Measurements from ENCODE around the gene SHANK1.

Gene SHANK1

DNA sequence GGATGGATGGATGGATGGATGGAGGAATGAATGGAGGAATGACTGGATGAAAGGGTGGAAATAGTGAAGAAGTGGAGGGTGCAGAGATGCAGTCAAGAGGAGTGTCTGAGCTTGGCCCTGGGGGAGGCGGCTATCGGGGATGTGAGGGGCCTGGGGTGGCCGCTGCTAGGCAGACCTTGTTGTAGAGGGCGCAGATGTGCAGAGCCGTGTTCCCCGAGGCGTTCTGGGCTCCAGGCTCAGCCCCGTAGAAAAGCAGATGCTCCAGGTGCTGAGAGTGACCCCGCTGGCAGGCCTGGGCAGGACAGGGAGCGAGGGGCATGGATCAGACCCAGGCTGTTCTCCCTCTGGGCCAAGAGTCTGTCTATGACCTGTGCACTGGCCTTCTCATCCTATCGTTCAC lies 8.4 kb downstream of the SHANK1 start:
- no peak for DNase-seq

DNA sequence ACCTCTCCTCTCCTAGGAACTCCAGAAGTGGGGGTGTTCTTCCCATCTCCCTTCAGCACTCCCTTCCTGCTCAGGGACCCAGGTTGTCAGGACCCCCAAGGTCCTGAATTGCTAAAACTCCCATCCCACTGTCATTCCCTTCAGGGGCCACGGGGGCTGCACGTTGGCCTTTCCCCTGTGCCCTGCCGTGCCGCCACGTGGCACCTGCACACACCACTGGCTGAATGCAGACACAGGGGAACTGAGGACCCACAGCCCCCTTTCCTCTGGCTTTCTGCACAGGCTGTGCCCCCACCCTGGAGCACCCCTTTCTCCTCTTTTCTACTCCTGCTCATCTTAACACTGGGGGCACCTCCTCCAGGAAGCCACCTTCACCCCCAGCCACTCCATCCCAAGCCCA lies 9.0 kb downstream of the SHANK1 start:
- no peak for DNase-seq

DNA sequence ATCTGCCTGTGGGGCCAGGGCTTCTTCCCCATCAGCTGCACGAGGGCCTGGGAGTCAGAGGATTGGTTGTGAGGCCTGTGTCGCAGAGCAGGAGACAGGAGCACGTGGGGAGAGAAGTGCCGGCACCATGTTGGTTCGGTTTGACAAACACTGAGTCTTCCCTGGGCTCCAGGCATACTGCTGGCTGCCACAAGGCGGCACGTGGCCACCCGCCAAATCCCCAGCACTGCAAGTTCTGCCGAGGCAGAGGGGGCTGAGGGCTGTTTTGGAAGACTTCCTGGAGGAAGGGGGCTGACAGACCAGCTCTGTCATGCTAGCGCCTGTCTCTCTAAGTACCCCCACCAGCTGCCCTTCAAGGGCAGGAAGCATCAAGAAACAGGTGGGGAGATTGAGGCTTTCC lies 9.5 kb downstream of the SHANK1 start:
- no peak for DNase-seq

DNA sequence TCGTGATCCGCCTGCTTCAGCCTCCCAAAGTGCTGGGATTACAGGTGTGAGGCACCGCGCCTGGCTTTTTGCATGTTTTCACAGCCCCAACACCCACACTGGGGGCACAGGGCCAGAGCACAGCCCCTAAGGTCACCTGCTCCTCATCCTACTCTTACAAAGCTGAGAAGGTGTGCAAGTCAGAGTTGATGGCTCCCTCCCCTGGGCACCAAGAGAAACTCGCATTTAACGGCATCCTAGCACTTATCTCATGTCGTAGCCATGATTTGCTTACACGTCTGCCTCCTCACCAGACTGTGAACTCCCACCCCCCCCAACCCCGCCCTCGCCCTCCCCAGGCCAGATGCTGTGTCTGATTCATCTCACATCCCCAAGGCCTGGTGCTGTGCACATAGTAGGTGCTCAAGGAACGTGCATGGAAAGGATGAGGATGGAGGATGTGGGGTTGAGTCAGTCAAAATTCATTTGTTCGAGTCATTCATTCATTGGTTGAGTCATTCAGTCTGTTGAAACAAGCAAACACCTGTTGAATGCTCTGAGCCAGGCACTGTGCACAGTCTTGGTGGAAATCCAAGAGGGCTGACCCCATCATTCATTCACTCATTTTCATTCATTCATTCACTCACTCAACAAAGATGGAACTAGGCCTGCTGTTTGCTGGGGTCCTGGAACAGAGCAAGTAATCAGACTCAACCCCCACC lies 11.3 kb downstream of the SHANK1 start:
- DNase-seq = no peak

DNA sequence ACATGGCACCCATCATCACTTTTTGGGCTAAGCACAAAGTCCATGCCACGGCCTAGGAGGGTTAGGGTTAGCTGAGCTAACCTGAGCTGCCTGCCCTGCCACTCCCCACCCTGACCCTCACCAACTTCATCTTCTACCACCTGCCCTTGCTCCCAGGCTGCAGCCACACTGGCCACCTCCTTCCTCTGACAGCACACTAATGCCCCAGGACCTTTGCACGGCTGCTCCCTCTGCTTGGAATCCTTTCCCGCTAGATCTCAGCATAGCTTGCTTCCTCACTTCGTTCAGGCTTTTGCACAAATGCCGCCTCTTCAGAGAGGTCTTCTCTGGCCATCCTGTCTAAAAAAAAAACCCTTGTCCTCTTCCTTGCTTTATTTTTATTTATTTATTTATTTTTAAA lies 13.2 kb downstream of the SHANK1 start:
- DNase-seq = no peak

DNA sequence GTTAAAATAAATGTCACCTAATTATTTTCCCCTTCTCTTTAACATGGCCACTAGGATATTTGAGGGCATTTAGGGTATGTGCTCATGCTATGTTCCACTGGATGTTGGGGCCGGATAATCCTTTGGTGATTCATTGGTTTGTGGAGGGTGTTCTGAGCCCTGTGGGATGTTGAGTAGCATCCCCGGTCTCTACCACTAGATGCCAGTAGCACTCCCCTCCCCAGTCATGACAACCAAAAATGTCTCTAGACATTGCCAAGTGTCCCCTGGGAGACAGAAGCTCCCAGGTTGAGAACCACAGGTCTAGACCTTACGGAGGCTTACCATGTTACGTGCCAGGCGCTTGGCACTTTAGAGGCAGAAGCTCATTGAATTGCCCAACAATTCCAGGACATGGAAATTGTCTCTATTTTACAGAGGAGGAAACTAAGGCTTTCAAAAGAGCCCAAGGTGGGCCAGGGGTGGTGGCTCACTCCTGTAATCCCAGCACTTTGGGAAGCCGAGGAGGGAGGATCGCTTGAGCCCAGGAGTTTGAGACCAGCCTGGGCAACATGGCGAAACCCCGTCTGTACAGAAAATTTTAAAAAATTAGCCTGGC lies 14.1 kb downstream of the SHANK1 start:
- DNase-seq = peak; percentile 14

DNA sequence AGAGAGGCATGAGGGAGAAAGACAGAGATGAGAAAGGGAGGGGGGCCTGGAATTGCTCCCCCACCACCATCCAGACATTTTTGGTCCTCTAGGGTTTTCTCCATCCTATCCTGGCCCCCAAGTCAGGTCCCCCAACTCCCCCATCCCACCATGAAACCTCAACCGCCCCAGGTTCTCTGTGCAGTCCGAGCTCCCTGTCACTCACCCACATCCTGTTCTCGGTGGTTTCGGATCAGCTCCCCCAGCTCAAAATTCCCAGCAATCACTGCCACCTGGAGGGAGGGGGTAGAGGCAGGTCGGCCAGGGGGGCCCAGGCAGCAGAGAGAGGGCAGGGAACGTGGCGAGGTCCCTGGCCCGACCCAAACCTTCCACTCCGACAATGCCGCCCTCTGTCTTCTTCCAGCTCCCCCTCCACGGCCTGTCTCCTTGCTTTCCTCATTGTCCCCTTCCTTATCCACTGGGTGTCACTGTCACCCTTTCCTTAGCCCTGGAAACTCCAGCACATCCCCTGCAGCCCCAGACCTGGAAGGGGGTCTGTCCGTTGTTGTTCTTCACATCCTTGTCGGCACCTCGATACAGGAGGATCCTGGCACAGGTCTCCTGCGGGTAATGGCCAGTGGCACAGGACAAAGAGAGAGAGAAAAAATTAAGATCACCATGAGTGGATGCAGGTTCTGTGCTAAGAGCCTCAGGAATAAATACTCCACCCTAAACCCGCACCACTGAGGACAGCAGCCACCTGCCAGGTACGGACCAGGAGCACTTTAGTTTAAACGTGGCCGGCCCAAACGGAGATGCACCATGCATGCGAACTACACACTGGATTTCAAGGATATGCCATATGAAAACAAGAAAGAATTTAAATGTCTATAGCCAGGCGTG lies 15.4 kb downstream of the SHANK1 start:
- no peak for DNase-seq

DNA sequence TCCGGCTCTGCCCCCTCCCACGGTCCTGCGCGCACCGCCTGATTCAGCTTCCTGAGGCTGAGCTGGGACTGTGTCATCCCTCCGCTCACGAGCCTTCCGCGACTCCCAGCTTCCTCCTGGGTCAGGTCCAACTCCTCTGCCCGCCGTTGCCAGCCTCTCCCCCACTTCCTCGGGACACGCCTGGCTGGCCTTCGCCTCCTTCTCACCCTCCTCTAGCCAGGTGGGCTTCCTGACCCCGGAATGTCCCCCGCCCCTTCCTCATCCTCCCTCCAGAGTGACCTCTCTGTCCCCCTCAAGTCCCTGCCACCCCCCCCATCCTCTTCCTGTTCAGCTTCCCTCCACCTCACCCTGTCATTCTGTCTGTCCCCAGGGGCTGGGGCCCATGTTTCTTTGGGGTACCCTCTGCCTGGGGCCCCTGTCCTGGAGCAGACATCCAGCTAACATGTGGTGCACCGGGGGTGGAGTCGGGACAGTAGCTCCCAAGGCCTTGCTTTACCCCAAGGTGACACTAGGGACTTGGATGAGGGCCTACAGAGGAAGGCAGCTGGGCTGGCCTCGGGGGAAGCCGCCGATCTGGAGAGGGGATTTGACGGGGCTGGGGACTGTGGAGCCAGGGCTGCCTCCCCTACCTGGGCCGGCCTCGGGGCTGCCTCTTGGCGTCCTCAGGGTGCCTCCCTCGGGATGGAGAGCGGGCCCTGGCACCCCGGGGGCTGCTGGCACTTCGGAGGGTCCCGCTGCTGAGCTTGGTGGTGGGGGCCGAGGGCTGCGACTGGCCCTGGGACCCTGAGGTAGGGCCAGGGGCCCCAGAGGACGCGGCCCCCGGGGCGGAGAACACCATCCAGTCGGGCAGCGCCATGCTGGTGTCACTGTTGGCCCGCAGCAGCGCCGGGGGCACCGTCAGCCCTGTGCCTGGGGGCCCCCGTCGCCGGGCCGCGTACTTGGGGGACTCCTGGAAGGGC lies 16.5 kb downstream of the SHANK1 start:
- DNase-seq = no peak

DNA sequence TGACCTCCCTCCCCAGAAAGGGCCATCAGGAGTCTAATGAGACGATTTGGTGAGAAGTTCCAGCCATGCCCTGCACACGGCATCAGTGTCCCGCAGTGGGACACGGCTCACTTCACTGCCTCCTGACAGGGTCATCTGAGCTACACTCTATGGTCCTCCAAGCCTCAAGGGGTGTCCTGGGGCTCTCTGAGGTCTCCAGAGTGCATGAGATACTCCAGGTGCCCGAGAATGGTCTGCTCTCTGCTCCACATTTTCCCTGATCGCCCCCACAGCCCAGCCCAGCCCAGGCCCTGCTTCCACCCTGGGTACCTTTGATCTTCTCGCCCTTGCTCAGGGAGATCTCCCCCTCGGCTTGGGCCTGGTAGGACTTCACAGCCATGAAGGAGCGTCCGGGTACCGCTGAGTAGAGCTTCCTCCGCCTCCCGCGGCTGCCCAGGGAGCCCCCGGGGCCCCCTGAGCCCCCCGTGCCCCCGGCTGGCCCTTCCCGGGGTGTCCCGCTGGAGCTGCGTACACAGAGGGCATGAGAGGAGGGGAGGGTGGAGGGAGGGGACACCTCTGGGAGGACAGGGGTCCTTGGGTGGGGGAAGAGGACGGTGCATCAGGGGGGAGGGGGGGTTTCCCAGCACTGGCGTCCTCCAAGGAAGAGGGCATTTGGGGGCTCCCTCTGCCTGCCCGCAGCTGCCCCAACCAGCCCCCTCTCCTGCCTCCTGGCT lies 17.3 kb downstream of the SHANK1 start:
- DNase-seq = no peak

DNA sequence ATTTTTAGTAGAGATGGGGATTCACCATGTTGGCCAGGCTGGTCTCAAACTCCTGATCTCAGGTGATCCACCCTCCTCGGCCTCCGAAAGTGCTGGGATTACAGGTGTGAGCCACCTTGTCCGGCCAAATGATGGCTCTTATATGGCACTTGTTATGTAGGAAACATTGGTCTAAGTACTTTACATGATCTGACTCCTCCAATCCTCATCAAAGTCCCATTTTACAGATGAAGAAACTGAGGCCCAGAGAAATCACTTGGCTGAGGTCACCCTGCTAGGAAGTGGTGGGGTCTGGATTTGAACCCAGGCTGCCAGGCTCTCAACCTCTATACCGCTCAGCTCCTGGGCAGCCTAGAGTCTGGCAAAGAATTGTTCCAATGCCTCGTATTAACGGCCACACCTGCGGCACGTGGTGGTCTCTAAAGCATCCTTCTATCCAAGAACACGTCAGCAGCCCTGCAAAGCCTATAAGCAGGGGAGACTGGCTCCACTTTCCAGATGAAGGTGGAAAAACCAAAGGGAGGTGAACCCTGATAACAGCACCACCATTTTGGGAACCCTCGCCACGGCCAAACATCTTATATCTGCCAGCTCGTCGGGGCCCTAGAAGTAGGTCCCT lies 18.1 kb downstream of the SHANK1 start:
- no peak for DNase-seq

DNA sequence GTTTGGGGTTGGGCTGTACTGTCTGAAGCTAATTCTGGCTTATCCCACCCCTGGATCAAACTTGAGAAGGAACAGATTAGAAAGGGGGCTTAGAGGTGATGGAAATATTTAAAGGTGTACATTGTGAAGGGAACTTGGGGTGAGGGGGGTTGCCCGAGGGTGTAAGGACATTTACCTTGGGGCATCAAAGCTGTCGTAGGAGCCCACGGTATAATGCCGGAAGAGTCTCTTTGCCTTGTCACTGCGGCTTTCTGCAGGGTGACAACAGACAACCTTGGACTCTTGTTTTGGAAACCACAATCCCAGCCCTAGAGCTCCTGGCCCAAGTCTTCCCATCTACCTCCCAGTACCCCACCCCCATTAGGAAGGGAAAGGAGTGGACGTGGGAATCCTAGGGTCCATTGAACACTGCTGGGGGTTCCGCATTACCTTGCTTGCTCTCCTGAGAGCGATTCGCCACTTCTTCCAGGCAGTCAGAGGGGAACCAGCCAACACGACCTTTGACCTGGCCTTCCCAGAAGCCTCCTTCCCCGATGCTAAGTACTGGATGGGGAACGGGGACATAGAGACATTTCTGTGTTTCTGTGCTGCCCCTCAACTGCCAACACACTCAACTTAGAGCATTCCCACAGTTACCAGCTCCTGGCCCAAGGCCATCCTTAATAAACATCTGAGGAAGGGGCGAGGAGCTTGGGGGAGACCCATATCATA lies 22.0 kb downstream of the SHANK1 start:
- no peak for DNase-seq

DNA sequence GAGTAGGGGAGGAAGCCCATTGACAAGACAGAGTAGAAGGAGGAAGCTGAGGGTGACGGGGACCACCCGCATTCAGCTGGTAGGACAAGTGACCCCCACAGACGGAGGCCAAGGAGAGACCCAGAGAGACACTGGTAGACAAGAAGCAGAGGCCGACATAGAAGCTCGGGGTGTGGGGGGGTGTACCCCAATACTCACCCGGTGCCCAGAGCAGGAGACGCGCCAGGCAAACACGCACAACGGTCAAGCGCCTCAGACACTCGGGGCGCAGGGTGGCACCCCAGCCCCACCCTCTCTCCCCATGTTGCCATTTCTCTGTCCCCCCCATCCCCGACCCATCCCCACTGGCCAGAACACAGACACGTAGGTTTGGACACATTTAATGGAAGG lies 23.5 kb downstream of the SHANK1 start:
- no peak for DNase-seq

DNA sequence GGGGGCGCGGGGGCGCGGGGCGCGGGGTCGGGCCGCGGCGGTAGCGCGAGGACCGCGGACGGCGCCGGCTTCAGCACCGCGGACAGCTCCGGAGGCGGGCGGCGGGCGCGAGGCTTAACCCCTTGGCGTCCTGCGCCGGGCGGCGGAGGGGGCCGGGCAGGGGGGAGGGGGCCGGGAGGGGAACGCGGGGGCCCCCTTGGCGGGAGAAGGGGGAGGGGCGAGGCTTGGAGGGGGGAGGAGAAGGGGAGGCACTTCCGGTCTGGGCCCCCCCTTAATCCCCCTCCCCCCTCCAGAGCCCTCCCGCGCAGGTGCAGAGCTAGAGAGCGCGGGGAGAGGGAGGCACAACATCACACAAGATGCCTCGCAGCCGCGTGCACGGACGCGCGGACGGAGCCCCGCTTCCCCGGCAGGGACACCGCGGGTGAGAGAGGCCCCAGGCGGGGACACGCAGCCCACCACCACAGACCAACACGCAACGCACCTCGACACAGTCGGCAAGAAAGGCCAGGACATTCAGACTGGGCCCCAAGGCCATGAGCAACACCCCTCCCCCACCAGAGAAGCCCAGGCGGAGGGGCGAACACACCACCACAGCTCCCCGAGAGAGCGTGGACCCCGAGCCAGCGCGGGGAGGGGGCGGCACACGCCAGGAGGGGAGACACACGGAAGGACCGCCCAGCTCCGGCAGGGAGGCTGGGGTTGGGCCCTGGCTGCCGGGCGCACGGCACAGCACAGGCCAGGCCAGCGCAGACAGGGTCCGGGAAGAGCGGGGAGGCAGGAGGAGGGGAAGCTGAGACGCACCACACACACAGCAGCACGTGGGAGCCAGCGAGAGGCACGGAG lies 24.1 kb downstream of the SHANK1 start:
- DNase-seq = no peak

DNA sequence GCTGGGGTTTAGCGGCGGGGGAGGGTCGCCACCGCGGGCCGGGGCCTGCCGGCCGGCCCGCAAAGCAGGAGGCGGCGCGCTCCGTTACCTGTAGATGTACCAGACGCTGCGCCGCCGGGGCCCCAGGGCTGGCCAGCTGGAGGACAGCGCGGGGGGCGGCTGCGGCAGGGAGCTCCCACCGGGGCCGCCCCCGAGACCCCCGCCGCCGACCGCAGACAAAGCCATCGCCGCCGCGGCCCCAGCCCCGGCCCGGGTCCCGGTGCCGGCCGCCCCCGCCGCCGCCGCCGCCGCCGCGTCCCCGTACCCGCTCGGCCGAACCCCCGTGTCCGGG lies 24.8 kb downstream of the SHANK1 start:
- DNase-seq = no peak

DNA sequence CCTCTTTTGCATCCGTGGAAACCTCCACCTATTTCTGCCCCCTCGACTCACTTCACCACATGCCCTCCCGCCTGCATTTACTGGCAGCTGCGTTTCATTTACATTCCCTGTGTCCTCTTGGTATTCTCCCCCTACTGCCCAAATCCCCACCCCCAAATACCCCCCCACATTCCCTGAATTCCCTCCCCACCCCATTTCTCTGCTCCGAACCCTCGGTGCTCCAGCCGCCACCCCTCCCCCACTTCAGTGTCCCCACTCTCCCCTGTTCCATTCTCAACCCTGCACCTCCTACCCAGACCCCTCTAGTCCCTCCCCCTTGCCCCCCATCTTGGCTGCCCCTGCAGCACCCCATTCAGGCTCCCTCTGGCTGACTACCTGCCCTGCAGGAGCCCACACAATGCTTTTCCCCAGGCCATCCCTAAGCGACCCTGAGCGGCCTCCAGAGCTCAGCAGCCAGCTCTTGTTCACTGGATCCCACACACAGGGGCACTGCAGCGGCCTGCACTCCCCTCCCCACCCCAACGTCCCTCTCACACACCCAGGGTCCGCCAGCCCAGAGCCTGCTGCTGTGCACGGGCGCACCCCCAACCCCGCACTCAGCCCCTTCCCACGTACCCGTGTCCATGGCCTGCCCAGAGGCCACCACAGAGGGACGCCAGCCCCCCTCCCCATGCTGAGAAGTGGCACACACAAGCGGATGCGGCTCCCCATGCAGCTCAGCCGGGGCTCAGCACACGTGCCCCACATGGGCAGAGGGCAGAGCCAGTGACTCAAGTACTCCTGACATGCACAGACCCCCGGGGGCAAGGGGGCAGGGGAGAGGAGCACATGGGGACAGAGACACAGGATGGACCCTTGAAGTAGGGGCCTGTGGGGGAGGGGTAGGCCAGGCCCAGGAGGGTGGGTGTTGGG lies 26.3 kb downstream of the SHANK1 start:
- DNase-seq = no peak

DNA sequence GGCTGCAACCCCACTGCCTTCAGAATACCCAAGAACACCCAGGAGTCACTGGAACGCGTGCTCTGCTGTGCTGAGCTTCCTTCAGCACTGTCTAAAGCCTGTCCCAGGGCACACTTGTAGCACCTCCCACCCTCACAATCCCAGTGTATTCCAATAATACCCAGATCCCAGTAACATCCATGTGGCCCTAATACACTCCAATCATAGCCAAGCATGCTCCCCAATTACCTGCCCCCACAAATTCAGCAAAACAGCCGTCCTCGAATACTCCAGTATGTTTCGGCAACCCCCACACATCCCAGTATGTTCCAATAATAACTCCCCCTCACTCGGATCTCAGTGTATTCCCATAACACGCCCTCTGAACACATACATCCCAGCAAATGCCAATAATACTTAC lies 29.2 kb downstream of the SHANK1 start:
- DNase-seq = no peak

DNA sequence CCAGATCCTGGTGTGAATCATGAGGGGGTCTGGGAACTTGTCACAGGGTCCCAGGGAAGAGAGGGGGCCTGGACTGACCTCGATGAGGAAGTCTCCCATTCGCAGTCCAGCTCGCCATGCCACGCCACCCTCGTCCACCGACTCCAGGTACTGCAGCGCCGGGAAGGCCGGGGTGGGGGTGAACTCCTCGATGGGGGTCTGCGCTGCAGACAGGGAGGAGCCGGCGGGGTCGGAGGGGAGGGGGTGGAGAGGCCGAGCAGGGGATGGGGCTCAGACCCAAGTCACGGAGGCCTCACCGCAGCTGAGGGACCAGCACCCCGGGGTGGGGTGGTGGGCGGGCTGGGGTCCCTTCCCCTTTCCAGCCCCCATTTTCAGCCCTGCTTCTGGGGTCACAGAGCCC lies 30.8 kb downstream of the SHANK1 start:
- DNase-seq = no peak

DNA sequence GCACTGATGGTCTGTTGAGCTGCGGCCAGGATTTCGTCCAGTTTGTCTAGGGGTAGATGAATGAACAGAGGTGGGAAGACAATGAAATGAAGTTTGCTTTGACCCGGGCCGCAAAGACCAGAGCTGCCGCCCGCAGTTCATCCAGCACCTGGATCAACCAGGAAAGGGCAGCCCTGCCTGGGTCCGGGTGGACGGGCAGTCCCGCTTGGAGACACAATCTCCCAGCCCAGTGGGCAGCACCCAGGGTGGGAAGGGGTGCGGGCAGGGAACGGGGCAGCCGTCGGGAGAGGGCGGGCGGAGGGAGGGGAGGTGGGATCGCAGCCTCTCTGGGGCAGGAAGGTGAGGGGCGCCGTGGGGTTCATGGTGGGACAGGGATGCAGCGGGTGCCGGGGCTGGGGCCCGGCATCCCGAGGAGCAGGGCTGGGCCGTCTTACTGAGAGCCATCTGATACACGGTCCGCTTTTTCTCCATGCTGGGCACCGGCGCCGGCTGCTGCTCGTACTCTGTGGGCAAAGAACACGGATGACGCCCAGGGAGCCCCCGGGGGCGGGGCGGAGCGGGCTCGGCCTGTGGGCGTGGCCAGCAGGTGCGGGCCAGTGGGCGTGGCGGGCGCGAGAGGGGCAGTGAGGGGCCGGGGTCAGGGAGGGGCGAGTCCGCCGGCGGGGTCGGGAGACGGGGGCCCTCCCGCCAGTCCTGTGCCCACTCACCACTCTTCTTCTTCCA lies 33.1 kb downstream of the SHANK1 start:
- no peak for DNase-seq
